GM19351 (cell line): Measurements from ENCODE around the gene TACC2.

Source experiments
- ATAC-seq: cut with Tn5 transposase; IDR thresholded peaks from one replicate; pipeline ENCODE4 v1.9.1; 2021; ENCODE audit warnings: mild to moderate bottlenecking, moderate library complexity; ENCODE audit not compliant: unreplicated experiment

Gene TACC2

GRCh38 chr10:122206471-122207065 is 217.6 kb downstream of the TACC2 start:
- ATAC-seq = no peak

GRCh38 chr10:122207163-122207562 is 218.2 kb downstream of the TACC2 start:
- ATAC-seq = no peak

GRCh38 chr10:122207596-122207995 is 218.6 kb downstream of the TACC2 start:
- no peak for ATAC-seq

GRCh38 chr10:122208571-122209430 is 219.8 kb downstream of the TACC2 start:
- ATAC-seq = no peak

- ATAC-seq = no peak
These were observed 221.7 kb downstream of the TACC2 start for GRCh38 chr10:122210481-122211265.

GRCh38 chr10:122213364-122213763 is 224.4 kb downstream of the TACC2 start:
- ATAC-seq = no peak

- ATAC-seq = no peak
These were observed 224.8 kb downstream of the TACC2 start for GRCh38 chr10:122213766-122214165.

GRCh38 chr10:122216047-122216446 is 227.1 kb downstream of the TACC2 start:
- no peak for ATAC-seq

- no peak for ATAC-seq
These were observed 230.4 kb downstream of the TACC2 start for GRCh38 chr10:122219340-122219739.

- no peak for ATAC-seq
These were observed 231.8 kb downstream of the TACC2 start for GRCh38 chr10:122220736-122221135.

- no peak for ATAC-seq
These were observed 233.0 kb downstream of the TACC2 start for GRCh38 chr10:122221958-122222357.

- ATAC-seq = no peak
These were observed 233.7 kb downstream of the TACC2 start for GRCh38 chr10:122222638-122223037.

GRCh38 chr10:122224159-122224558 is 235.2 kb downstream of the TACC2 start:
- no peak for ATAC-seq

- ATAC-seq = no peak
These were observed 236.4 kb downstream of the TACC2 start for GRCh38 chr10:122225330-122225729.

- no peak for ATAC-seq
These were observed 238.8 kb downstream of the TACC2 start for GRCh38 chr10:122227754-122228153.

GRCh38 chr10:122229666-122230065 is 240.7 kb downstream of the TACC2 start:
- ATAC-seq = no peak

- no peak for ATAC-seq
These were observed 241.3 kb downstream of the TACC2 start for GRCh38 chr10:122230222-122230621.

GRCh38 chr10:122232769-122233168 is 243.8 kb downstream of the TACC2 start:
- ATAC-seq = no peak

- no peak for ATAC-seq
These were observed 244.9 kb downstream of the TACC2 start for GRCh38 chr10:122233857-122234348.

GRCh38 chr10:122234416-122234815 is 245.5 kb downstream of the TACC2 start:
- no peak for ATAC-seq

GRCh38 chr10:122236690-122237306 is 247.8 kb downstream of the TACC2 start:
- ATAC-seq = no peak
